ENCODE data around the gene KCNG2.

Gene KCNG2

DNA sequence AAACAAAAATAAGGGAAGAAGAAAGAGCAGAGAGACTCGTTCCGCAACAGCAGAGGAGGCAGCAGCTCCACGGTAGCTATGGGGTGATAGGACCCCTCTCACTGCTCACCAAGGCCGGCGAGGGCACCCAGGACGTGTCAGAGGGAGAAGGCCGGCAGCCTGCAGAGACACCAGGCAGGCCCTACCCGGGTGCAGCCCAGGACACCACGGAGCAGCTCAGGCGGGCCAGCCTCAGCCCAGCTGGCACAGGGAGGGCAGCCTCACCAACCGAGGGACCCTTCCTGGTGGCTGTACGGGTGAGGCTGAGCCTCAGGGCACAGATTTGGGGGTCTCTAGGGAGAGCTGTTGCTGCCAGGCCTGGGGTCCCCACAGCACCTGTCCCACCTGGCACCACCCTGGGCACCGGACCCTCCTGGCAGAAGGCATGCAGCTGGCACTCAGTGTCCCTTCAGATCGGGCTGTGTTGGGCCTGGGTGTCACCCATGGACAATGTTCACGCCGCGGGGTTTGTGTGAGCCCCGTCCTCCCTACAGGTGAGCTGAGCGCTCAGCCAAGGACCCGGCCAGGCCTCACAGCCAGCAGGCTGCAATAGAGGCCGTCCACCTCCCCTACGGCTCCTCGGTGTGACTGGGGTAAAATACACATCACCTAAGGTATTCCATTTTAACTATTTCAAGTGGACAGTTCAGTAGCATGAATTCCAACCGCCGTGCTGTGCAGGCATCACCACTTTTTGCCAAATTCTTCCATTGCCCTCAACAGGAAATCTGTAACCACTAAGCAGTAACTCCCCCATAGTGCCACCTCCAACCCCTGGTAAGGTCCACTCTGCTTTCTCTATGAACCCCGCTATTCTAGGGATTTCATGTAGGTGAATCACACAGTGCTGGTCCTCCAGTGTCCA, 21.6 kb downstream of the KCNG2 start:
- H3K27me3 ChIP-seq (ENCODE audit: control insufficient read depth, insufficient read depth, low read length, poor library complexity, severe bottlenecking): no peaks in the 10 kb centered on the region
- H3K4me1 ChIP-seq (ENCODE audit: control insufficient read depth, insufficient read depth, low read length): no peaks in the 10 kb centered on the region
- H3K36me3 ChIP-seq (ENCODE audit: control insufficient read depth, insufficient read depth, low read length): no peaks in the 10 kb centered on the region
- no peak overlapping the region for H3K4me3 ChIP-seq (ENCODE audit: insufficient read depth, low read depth, low read length)
- no peak overlapping the region for H3K27ac ChIP-seq (ENCODE audit: insufficient read depth, low read depth, low read length, poor library complexity, severe bottlenecking)
- 91 to 92% methylated on average over 26 of the region's 26 CpGs for WGBS, 2 experiments
- no peaks in the 10 kb centered on the region for H3K9me3 ChIP-seq (ENCODE audit: control insufficient read depth, low read length)

DNA sequence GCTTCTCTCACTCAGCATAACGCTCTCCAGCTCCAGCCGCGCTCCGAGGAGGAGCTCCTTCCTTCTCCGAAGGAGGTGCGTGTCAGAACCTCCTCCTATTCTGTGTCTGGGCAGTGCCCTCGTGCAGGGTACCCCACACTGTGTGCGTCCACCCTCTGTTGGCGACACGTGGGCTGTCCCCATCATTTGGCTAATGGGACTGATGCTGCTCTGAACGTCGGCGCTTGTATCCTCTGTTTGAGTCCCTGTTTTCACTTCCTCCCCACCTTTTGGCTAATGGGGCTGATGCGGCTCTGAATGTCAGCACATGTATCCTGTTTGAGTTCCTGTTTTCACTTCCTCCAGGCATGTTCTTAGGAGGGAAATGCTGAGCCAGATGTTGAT, 22.2 kb downstream of the KCNG2 start:
- no peaks in the 10 kb centered on the region for H3K9me3 ChIP-seq (ENCODE audit: control insufficient read depth, low read length)
- H3K27me3 ChIP-seq (ENCODE audit: control insufficient read depth, insufficient read depth, low read length, poor library complexity, severe bottlenecking): no peaks in the 10 kb centered on the region
- H3K27ac ChIP-seq (ENCODE audit: insufficient read depth, low read depth, low read length, poor library complexity, severe bottlenecking): no peak overlapping the region
- 87 to 88% methylated on average over 14 of the region's 14 CpGs for WGBS, 2 experiments
- H3K36me3 ChIP-seq (ENCODE audit: control insufficient read depth, insufficient read depth, low read length): no peaks in the 10 kb centered on the region
- H3K4me3 ChIP-seq (ENCODE audit: insufficient read depth, low read depth, low read length): no peak overlapping the region
- no peaks in the 10 kb centered on the region for H3K4me1 ChIP-seq (ENCODE audit: control insufficient read depth, insufficient read depth, low read length)

DNA sequence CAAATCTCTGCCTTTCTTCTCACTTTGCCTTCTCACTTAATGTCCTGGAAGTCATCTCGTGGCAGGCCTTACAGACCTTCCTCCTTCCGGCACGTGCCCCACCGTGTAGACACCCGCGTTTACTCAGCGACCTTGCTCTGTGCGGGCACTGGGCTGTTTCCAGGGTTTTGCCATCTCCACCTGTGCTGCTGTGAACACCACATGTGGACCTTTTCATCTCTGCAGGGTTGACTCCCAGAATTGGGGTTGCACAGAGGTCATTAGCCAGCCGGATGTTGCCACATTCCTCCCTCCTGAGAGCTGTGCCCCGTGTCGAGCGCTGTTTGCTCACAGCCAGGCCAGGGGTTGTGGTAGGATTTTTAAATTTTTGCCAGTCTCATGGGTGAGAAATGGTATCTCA, 25.4 kb downstream of the KCNG2 start:
- no peak overlapping the region for H3K27ac ChIP-seq (ENCODE audit: insufficient read depth, low read depth, low read length, poor library complexity, severe bottlenecking)
- H3K36me3 ChIP-seq (ENCODE audit: control insufficient read depth, insufficient read depth, low read length): no peaks in the 10 kb centered on the region
- WGBS, 2 experiments: 90 to 93% methylated on average over 12 of the region's 12 CpGs
- no peaks in the 10 kb centered on the region for H3K9me3 ChIP-seq (ENCODE audit: control insufficient read depth, low read length)
- H3K4me3 ChIP-seq (ENCODE audit: insufficient read depth, low read depth, low read length): no peak overlapping the region
- H3K4me1 ChIP-seq (ENCODE audit: control insufficient read depth, insufficient read depth, low read length): no peaks in the 10 kb centered on the region
- no peaks in the 10 kb centered on the region for H3K27me3 ChIP-seq (ENCODE audit: control insufficient read depth, insufficient read depth, low read length, poor library complexity, severe bottlenecking)

DNA sequence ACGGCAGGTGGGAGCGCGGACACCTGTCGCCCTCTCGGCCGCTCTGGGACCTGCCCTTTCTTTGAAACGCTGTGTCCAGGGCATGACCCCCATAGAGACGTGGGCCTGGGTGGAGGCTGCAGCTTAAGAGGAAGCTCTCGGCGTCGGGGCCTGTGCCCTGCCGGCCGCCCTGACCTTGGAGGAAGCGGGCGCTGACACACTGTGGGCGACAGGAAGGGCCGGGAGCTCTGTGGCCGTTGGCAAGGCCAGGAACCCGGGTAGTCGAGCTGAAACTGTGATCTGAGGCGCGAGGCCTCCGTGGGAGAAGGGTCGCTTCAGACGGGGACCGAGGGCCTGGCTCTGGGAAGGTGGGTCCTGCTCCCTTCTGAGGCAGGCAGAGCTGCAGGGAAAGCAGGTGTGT, 28.2 kb downstream of the KCNG2 start:
- 93 to 94% methylated on average over 26 of the region's 26 CpGs for WGBS, 2 experiments
- Histone ChIP-seq H3K4me3 (ENCODE audit: insufficient read depth, low read depth, low read length) (no peak overlapping the region), H3K9me3 (ENCODE audit: control insufficient read depth, low read length) (no peaks in the 10 kb centered on the region), H3K36me3 (ENCODE audit: control insufficient read depth, insufficient read depth, low read length) (no peaks in the 10 kb centered on the region), H3K27me3 (ENCODE audit: control insufficient read depth, insufficient read depth, low read length, poor library complexity, severe bottlenecking) (no peaks in the 10 kb centered on the region), H3K4me1 (ENCODE audit: control insufficient read depth, insufficient read depth, low read length) (no peaks in the 10 kb centered on the region), H3K27ac (ENCODE audit: insufficient read depth, low read depth, low read length, poor library complexity, severe bottlenecking) (no peak overlapping the region)

DNA sequence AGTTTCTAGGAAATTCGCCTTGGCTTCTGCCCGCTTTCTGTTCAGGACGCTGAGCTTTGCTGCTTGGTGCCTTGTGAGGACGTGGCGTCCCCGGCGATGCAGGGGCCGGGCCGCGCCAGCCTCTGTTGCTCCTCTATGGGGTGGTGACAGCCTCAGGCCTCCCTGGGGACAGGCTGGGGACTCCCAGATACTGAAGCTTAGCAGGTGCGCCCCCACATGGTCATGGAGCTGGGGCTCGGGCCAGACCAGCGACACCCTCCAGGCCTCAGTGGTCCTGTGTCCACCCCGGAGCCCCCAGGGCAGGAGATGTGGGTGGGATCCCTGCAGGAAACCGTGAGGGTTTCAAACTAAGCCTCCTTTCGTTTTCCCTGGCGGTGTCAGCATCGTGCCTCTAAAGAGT, 29.2 kb downstream of the KCNG2 start:
- no peaks in the 10 kb centered on the region for H3K36me3 ChIP-seq (ENCODE audit: control insufficient read depth, insufficient read depth, low read length)
- no peaks in the 10 kb centered on the region for H3K9me3 ChIP-seq (ENCODE audit: control insufficient read depth, low read length)
- no peak overlapping the region for H3K27ac ChIP-seq (ENCODE audit: insufficient read depth, low read depth, low read length, poor library complexity, severe bottlenecking)
- 90 to 91% methylated on average over 18 of the region's 18 CpGs for WGBS, 2 experiments
- no peak overlapping the region for H3K4me3 ChIP-seq (ENCODE audit: insufficient read depth, low read depth, low read length)
- H3K4me1 ChIP-seq (ENCODE audit: control insufficient read depth, insufficient read depth, low read length): no peaks in the 10 kb centered on the region
- no peaks in the 10 kb centered on the region for H3K27me3 ChIP-seq (ENCODE audit: control insufficient read depth, insufficient read depth, low read length, poor library complexity, severe bottlenecking)

DNA sequence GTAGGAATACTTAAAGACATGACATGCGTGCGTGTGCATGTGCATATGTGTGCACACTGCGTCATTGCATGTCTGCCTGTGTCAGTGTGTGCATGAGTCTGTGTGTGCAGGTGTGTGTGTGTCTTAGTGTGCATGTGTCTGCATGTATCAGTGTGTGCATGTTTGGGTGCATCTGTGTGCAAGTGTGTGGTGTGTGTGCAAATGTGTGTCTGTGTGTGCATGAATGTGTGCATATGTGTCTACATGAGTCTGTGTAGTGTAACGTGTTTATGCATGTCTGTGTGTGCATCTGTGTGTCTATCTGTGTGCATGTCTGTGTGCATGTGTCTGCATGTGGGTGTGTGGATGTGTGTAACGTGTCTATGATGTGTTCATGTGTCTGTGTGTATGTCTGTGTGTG, 30.5 kb downstream of the KCNG2 start:
- no peak overlapping the region for H3K27ac ChIP-seq (ENCODE audit: insufficient read depth, low read depth, low read length, poor library complexity, severe bottlenecking)
- H3K36me3 ChIP-seq (ENCODE audit: control insufficient read depth, insufficient read depth, low read length): no peaks in the 10 kb centered on the region
- no peaks in the 10 kb centered on the region for H3K27me3 ChIP-seq (ENCODE audit: control insufficient read depth, insufficient read depth, low read length, poor library complexity, severe bottlenecking)
- H3K4me1 ChIP-seq (ENCODE audit: control insufficient read depth, insufficient read depth, low read length): no peaks in the 10 kb centered on the region
- H3K9me3 ChIP-seq (ENCODE audit: control insufficient read depth, low read length): no peaks in the 10 kb centered on the region
- no peak overlapping the region for H3K4me3 ChIP-seq (ENCODE audit: insufficient read depth, low read depth, low read length)
- WGBS, 2 experiments: 96% methylated on average over 5 of the region's 5 CpGs

DNA sequence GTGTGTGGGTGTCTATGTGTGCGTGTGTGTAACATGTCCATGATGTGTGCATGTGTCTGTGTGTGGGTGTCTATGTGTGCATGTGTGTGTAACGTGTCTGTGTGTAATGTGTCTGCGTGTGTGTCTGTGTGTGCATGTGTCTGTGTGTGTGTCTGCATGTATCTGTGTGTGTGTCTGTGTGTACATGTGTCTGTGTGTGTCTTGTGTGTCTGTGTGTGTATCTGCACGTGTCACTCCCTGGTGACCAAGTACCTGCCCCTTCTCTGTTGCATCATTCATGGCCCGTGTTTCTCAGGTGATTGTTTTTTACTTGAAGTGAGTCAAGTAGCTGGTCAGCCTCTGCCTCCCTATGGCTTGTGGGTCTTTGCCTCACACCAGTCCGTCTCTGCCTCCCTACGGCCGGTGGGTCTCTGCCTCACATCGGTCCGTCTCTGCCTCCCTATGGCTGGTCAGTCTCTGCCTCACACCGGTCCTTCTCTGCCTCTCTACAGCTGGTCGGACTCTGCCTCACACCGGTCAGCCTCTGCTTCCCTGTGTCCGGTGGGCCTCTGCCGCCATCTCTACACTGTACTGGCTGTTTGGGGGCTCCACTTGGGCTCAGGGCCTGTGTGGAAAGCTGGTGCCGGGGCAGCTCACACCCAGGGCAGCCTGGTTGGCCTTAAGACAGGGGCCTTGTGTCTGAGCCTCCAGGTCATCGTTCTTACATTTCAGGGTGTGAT, 31.6 kb downstream of the KCNG2 start:
- H3K27me3 ChIP-seq (ENCODE audit: control insufficient read depth, insufficient read depth, low read length, poor library complexity, severe bottlenecking): no peaks in the 10 kb centered on the region
- WGBS, 2 experiments: 89 to 90% methylated on average over 17 of the region's 17 CpGs
- no peaks in the 10 kb centered on the region for H3K4me1 ChIP-seq (ENCODE audit: control insufficient read depth, insufficient read depth, low read length)
- H3K4me3 ChIP-seq (ENCODE audit: insufficient read depth, low read depth, low read length): no peak overlapping the region
- H3K36me3 ChIP-seq (ENCODE audit: control insufficient read depth, insufficient read depth, low read length): no peaks in the 10 kb centered on the region
- H3K27ac ChIP-seq (ENCODE audit: insufficient read depth, low read depth, low read length, poor library complexity, severe bottlenecking): no peak overlapping the region
- H3K9me3 ChIP-seq (ENCODE audit: control insufficient read depth, low read length): no peaks in the 10 kb centered on the region

DNA sequence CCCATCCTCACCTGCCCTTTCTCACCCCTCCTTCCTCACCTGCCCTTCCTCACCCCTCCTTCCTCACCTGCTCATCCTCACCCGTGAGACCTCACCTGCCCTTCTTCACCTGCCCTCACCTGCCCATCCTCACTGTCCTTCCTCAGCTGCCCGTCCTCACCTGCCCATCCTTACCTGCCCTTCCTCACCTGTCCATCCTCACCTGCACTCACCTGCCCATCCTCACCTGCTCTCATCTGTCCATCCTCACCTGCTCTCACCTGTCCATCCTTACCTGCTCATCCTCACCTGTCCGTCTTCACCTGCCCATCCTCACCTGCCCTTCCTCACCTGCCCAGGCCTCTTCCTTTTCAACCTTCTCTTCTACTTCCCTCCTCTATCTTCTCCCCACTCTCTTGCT, 34.4 kb downstream of the KCNG2 start:
- no peaks in the 10 kb centered on the region for H3K4me1 ChIP-seq (ENCODE audit: control insufficient read depth, insufficient read depth, low read length)
- 91 to 92% methylated on average over 3 of the region's 3 CpGs for WGBS, 2 experiments
- H3K9me3 ChIP-seq (ENCODE audit: control insufficient read depth, low read length): no peaks in the 10 kb centered on the region
- no peak overlapping the region for H3K27ac ChIP-seq (ENCODE audit: insufficient read depth, low read depth, low read length, poor library complexity, severe bottlenecking)
- no peaks in the 10 kb centered on the region for H3K27me3 ChIP-seq (ENCODE audit: control insufficient read depth, insufficient read depth, low read length, poor library complexity, severe bottlenecking)
- H3K36me3 ChIP-seq (ENCODE audit: control insufficient read depth, insufficient read depth, low read length): no peaks in the 10 kb centered on the region
- no peak overlapping the region for H3K4me3 ChIP-seq (ENCODE audit: insufficient read depth, low read depth, low read length)

DNA sequence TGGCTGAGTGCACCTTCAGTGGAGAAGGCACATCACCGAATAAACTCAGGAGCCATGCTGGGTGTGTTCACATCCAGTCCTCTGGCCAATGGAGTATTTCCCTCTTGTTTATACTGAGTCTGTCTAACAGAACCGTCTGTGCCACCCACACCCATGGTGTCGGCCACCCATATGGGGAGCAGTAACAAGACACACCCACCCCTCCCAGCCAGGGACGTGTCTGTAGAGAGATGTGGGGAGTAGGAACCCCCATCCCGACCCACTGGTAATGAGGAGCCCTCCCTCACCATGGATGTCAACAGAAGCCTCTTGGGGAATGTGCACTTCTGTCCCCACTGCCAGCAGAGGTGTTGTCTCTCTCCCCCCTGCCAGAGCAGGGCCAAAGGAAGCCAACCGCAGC, 37.1 kb downstream of the KCNG2 start:
- no peaks in the 10 kb centered on the region for H3K4me1 ChIP-seq (ENCODE audit: control insufficient read depth, insufficient read depth, low read length)
- WGBS, 2 experiments: 83 to 89% methylated on average over 6 of the region's 6 CpGs
- H3K36me3 ChIP-seq (ENCODE audit: control insufficient read depth, insufficient read depth, low read length): no peaks in the 10 kb centered on the region
- no peaks in the 10 kb centered on the region for H3K27me3 ChIP-seq (ENCODE audit: control insufficient read depth, insufficient read depth, low read length, poor library complexity, severe bottlenecking)
- H3K27ac ChIP-seq (ENCODE audit: insufficient read depth, low read depth, low read length, poor library complexity, severe bottlenecking): no peak overlapping the region
- H3K9me3 ChIP-seq (ENCODE audit: control insufficient read depth, low read length): no peaks in the 10 kb centered on the region
- no peak overlapping the region for H3K4me3 ChIP-seq (ENCODE audit: insufficient read depth, low read depth, low read length)

DNA sequence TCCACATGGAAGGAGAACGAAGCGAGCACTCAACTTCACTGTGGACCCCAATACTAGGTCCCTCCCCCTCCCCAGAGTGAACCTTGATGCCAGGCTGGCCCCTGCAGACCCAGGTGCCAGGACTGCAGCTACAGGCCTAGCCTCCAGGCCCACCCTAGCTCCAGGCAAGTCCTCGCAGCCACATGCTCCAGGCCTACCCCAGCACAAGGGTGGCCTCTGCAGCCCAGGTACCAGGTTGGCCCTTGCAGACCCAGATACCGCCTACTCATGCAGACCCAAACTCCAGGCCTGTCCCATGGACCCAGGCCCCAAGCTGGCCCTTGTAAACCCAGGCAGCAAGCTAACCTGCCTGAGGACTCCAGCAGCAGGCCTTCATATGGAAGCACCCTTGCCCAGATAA, 44.2 kb downstream of the KCNG2 start:
- no peak overlapping the region for H3K4me3 ChIP-seq (ENCODE audit: insufficient read depth, low read depth, low read length)
- H3K27ac ChIP-seq (ENCODE audit: insufficient read depth, low read depth, low read length, poor library complexity, severe bottlenecking): no peak overlapping the region
- H3K9me3 ChIP-seq (ENCODE audit: control insufficient read depth, low read length): no peaks in the 10 kb centered on the region
- H3K4me1 ChIP-seq (ENCODE audit: control insufficient read depth, insufficient read depth, low read length): no peaks in the 10 kb centered on the region
- WGBS, 2 experiments: 89 to 96% methylated on average over 4 of the region's 4 CpGs
- H3K36me3 ChIP-seq (ENCODE audit: control insufficient read depth, insufficient read depth, low read length): no peaks in the 10 kb centered on the region
- H3K27me3 ChIP-seq (ENCODE audit: control insufficient read depth, insufficient read depth, low read length, poor library complexity, severe bottlenecking): no peaks in the 10 kb centered on the region

Data from ectodermal cell (in vitro differentiated cells).